Kidney epithelial cell (primary cell): ENCODE results near the gene TNFRSF1A. TPM values are rescaled to one million over a fixed set of nuclear protein-coding genes. Genes with fewer than 3 reads are reported as not detected.

Experiments
- DNase-seq: peaks from one replicate; pipeline ENCODE4 v3.0.0-alpha.2; 2010; ENCODE audit warnings: low read depth
- H3K27me3 ChIP-seq: 2 replicates; pipeline ENCODE4 v1.6.0; 2011; ENCODE audit warnings: low read length; ENCODE audit not compliant: control insufficient read depth, insufficient read depth
- H3K36me3 ChIP-seq: 2 replicates; pipeline ENCODE4 v1.5.1; 2011; ENCODE audit warnings: low read length; ENCODE audit not compliant: control insufficient read depth, insufficient read depth
- H3K4me3 ChIP-seq: 2 replicates; pipeline ENCODE4 v1.5.1; 2011; ENCODE audit warnings: low read depth, mild to moderate bottlenecking, control low read depth, low read length
- CTCF ChIP-seq: IDR thresholded peaks from 2 replicates; pipeline ENCODE4 v1.5.1; 2011; ENCODE audit warnings: mild to moderate bottlenecking, moderate library complexity, low read length, control low read depth, inconsistent platforms; ENCODE audit not compliant: insufficient read depth, poor library complexity, severe bottlenecking
- total RNA-seq: library from RNA; depleted of rRNA; stranded (reverse); fragments of >200 nt; gene quantifications from 2 replicates; pipeline ENCODE4 v1.2.3, GENCODE V29; 2015

TNFRSF1A gene
- total RNA-seq, 1 donor from 2014 or later: 115 TPM

- DNase-seq: no peak
- no peaks in the 10 kb centered on the region for H3K36me3 ChIP-seq
- H3K27me3 ChIP-seq: no peaks in the 10 kb centered on the region
- H3K4me3 ChIP-seq: no peak overlapping the region
- no peak for TF ChIP-seq CTCF
Measured at GRCh38 chr12:6282453-6282840, 59.4 kb downstream of the TNFRSF1A start.

GRCh38 chr12:6281081-6281809 is 60.6 kb downstream of the TNFRSF1A start:
- no peak for TF ChIP-seq CTCF
- Histone ChIP-seq H3K4me3 (no peak overlapping the region), H3K27me3 (no peaks in the 10 kb centered on the region), H3K36me3 (no peaks in the 10 kb centered on the region)
- DNase-seq: no peak

- Histone ChIP-seq H3K4me3 (no peak overlapping the region), H3K27me3 (no peaks in the 10 kb centered on the region), H3K36me3 (no peaks in the 10 kb centered on the region)
- no peak for DNase-seq
- no peak for TF ChIP-seq CTCF
Measured at GRCh38 chr12:6280672-6281071, 61.2 kb downstream of the TNFRSF1A start.

GRCh38 chr12:6280053-6280469 is 61.8 kb downstream of the TNFRSF1A start:
- DNase-seq: peak; percentile 80
- no peak for TF ChIP-seq CTCF
- H3K36me3 ChIP-seq: no peaks in the 10 kb centered on the region
- H3K27me3 ChIP-seq: no peaks in the 10 kb centered on the region
- H3K4me3 ChIP-seq: no peak overlapping the region

- TF ChIP-seq CTCF: no peak
- DNase-seq: no peak
- Histone ChIP-seq H3K4me3 (no peak overlapping the region), H3K27me3 (no peaks in the 10 kb centered on the region), H3K36me3 (no peaks in the 10 kb centered on the region)
Measured at GRCh38 chr12:6279631-6280030, 62.2 kb downstream of the TNFRSF1A start.

GRCh38 chr12:6279256-6279628 is 62.6 kb downstream of the TNFRSF1A start:
- no peaks in the 10 kb centered on the region for H3K36me3 ChIP-seq
- TF ChIP-seq CTCF: no peak
- no peak for DNase-seq
- H3K27me3 ChIP-seq: no peaks in the 10 kb centered on the region
- no peak overlapping the region for H3K4me3 ChIP-seq

Other genes with a start within 250 kb of the TNFRSF1A start
- 0.42 and 1.5 TPM in 2 replicates for gene VWF, start 217.4 kb downstream of the TNFRSF1A start, total RNA-seq
- 241 and 248 TPM in 2 replicates for gene CD9, start 141.7 kb downstream of the TNFRSF1A start, total RNA-seq
- 2.3 and 3.3 TPM in 2 replicates for gene PLEKHG6, start 31.4 kb downstream of the TNFRSF1A start, total RNA-seq
- 10.4 and 11.1 TPM in 2 replicates for gene SCNN1A, start 33.5 kb upstream of the TNFRSF1A start, total RNA-seq
- 134 and 219 TPM in 2 replicates for gene LTBR, start 42.1 kb upstream of the TNFRSF1A start, total RNA-seq
- not detected in 2 replicates for gene CD27, start 102.9 kb upstream of the TNFRSF1A start, total RNA-seq
- 14.4 and 18.9 TPM in 2 replicates for gene TAPBPL, start 110.0 kb upstream of the TNFRSF1A start, total RNA-seq
- 1.6 and 4.8 TPM in 2 replicates for gene VAMP1, start 128.6 kb upstream of the TNFRSF1A start, total RNA-seq
- 63.7 and 78.3 TPM in 2 replicates for gene MRPL51, start 151.2 kb upstream of the TNFRSF1A start, total RNA-seq
- gene NCAPD2, start 152.0 kb upstream of the TNFRSF1A start, total RNA-seq: 62.3 and 98.0 TPM in 2 replicates
- 3,951 and 4,700 TPM in 2 replicates for gene GAPDH, start 192.4 kb upstream of the TNFRSF1A start, total RNA-seq
- gene IFFO1, start 214.0 kb upstream of the TNFRSF1A start, total RNA-seq: 9.9 and 12.4 TPM in 2 replicates
- gene NOP2, start 226.2 kb upstream of the TNFRSF1A start, total RNA-seq: 52.4 and 62.2 TPM in 2 replicates